AG09319 (cell line): ENCODE measurements around the gene FCER1G.
A peak's percentile ranks its signal among the peaks of the same experiment; 100 is the strongest.
"Not testable (repeated sequence)": the region's sequence is repeated elsewhere in the genome, so short reads cannot be mapped to it uniquely, and the experiment has no call there.

Experiments
- DNase-seq: peaks from one replicate; pipeline ENCODE4 v3.0.0-alpha.2; 2010; ENCODE audit warnings: low read depth; ENCODE audit errors: extremely low read depth
- TF ChIP-seq, protein P1 (sequence below): IDR thresholded peaks from 2 replicates; pipeline ENCODE4 v1.5.1; 2011; ENCODE audit warnings: low read depth, mild to moderate bottlenecking, inconsistent platforms, low read length, moderate library complexity

FCER1G gene

DNA sequence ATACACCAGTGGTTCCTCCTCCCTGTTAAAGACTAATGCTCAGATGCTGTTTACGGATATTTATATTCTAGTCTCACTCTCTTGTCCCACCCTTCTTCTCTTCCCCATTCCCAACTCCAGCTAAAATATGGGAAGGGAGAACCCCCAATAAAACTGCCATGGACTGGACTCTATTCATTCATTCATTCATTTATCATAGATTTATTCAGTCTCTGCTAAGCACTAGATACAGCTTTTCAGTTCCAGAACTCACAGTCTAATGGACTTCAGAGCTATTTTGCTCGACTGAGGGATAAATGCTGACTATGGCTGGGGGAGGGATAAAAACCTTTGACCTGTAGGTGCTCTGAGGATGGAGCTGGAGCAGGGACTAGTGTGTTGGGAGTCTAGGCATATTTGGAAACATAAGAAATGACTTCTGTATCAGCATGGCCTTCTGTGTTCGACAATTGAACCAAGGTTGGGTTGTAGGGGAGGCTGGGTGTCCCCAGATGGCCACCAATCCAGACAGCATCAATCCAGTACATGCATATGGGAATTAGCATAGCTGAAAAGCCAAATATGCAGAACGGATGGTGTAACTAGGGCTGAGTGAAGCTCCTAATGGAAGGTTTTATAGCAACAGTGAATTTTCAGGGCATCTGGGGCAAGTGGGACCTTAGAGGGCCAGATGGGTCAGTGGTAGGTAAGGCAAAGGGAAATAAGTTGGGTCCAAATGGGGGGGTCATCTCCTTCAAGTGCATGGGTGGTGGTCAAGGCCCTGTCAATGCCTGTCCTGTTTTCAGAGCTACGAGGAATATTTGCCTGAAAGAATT is 4.2 kb downstream of the FCER1G start:
- TF ChIP-seq, protein P1, sequence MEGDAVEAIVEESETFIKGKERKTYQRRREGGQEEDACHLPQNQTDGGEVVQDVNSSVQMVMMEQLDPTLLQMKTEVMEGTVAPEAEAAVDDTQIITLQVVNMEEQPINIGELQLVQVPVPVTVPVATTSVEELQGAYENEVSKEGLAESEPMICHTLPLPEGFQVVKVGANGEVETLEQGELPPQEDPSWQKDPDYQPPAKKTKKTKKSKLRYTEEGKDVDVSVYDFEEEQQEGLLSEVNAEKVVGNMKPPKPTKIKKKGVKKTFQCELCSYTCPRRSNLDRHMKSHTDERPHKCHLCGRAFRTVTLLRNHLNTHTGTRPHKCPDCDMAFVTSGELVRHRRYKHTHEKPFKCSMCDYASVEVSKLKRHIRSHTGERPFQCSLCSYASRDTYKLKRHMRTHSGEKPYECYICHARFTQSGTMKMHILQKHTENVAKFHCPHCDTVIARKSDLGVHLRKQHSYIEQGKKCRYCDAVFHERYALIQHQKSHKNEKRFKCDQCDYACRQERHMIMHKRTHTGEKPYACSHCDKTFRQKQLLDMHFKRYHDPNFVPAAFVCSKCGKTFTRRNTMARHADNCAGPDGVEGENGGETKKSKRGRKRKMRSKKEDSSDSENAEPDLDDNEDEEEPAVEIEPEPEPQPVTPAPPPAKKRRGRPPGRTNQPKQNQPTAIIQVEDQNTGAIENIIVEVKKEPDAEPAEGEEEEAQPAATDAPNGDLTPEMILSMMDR = no peak
- no peak for DNase-seq

DNA sequence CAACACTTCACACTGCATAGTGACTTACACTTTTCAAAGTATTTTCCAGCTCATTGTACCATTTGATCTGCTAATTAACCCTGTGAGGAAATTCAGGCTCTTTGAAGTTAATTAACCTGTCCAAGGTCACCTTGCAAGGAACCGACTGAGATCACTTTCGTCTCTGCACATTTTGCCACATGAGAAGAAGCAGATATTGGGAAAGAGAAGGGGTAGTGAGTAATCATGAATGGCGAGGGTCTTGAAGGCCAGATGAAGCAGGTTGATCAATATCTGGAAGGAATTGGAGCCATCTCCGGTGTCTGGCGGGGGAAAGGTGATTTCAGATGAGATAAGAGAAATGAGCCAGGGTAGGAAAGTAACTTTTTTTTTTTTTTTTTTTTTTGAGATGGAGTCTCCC is 4.9 kb downstream of the FCER1G start:
- TF ChIP-seq, protein P1 = no peak
- DNase-seq = no peak

DNA sequence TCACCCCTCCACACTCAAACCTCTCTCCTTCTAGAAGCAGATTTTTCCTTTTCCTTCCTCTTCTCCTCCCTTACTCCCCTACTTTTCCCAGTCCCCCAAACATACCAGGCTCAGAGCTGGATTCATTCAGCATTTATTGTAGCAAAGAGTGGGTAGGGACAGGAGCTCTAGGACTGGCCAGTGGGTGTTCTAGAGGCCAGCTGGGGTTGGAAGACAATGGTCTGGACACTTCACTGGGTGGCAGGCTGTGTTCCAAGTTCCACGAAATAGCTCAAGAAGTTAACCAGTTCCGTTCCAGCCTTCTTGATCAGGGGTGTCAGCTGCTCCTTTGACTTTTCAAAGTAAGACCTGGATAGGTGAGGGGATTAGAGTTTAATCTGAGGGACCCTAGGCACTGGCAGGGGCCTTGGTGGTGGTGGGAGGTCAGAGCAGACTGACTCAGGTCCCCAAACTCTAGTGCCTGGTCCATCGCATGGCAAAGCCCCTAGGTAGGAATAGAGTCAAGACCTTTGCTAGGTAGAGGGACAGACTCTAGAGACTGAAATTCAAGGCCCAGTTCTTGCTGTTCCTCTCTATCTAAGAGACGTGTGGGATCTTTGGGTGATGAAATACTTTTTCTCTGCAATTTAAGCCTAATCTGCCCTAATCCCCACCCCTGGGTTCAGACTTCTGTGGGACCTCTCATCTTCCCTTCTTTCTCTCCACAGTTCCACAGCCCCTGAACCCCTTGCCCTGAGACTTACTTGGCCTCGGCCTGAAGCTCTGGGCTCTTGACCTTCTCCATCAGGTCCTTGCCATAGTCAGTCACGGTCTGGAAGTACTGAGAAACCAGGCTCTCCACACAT is 7.3 kb downstream of the FCER1G start:
- no peak for DNase-seq
- TF ChIP-seq, protein P1 = no peak

DNA sequence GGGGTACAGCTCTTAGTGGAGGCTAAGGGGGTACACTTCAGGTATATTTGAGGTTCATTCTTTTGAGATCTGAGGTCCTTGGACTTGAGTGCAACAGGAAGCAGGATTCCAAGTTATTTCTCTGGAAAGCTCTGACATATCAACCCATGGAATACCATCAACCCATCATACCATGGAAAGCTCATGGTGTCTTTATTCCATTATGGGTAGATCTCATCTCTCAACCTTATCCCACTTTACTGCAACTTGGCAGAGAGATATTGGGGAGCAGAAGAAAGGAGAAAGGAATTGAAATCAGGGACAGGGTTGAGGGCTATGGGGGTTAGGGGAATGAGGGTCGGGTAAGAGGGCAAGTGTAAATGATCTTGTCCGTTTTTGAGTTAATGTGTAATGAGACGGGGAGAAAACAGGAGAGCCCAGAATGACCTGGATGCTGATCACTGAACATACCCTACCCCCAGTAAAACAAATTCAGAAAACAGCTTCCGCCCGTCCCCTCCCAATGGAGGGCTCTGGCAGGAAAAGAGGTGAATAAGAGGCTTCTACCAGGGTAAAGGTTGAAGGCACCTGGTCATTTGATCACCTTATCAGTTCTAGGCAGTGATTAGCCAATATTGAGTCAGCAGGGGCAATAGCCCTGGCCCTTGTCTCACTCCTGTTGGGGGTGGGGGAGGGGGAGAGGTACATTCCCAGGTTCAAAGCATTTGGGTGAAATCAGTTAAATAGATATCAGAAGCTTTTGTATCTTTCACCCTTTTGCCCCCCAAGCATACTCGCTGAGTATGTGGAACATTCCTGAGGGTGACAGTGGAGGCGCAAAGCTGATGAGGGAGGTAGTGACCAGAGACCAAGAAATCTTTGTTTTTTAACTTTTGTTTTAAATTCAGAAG is 9.0 kb downstream of the FCER1G start:
- TF ChIP-seq, protein P1 = no peak
- DNase-seq = no peak

DNA sequence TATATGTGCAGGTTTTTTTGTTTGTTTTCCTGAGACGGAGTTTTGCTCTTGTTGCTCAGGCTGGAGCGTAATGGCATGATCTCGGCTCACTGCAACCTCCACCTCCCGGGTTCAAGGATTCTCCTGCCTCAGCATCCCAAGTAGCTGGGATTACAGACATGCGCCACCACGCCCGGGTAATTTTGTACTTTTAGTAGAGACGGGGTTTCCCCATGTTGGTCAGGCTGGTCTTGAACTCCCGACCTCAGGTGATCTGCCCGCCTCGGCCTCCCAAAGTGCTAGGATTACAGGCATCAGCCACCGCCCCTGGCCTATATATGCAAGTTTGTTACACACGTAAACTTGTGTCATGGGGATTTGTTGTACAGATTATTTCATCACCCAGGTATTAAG is 9.6 kb downstream of the FCER1G start:
- not testable (repeated sequence) for DNase-seq

DNA sequence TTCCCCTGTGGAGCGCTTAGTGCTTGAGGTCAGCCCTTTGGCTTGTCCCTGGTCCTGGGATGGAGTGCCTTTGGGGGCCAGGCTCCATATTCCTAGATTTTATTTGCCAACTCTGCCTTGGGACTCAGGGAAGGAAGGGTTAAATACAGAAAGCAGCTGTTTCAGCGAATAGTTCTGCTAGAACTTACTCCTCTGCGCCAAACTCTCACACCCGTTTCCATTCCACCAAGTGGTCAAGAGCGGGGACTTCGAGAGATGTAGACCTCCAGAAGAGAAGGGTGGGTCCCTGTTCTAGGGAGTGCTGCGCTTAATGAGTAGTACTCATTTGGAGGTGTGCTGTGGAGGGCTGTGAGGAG is 10.1 kb downstream of the FCER1G start:
- TF ChIP-seq, protein P1 = no peak

DNA sequence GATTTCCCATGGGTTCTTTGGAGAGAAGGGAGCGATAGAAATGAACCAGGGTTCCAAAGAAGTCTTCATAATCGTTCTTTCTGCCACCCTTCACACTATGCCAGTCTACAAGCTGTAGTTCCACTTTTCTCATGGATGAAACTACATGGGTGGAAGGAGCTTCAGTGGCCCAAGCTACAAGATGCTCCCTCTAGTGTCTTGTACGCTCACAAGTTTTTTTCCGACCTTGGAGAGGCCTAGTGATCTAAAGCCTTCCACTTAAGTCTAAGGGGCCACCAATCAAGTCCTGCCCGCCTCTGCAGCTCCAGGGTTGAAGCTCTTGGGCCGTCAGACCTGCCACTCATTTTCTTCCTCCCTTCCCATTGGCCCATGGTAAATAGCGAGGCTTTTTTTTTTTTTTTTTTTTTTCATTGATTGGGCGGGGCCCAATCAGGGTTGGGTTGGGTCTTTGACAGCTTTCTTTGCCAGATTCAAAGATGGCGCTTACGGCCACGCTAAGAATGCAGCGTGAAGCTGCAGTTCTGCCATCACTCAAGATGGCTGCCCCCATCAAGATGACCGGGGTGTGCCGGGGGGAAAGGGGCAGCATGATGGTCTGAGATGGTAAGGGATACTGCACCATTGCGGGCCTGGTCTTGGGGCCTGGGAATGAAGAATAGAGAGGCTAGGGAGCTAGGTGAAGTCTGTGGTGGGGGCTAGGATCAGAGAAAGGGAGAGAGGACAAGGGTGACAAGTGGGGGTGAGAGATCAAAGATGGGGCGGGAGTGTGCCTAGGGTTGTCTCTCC is 10.6 kb downstream of the FCER1G start, which contains the start of gene TOMM40L:
Gene TOMM40L, plus strand, starts transcription at position 527 of the 786 bp plus-strand sequence. CDS start 430 bp downstream, outside the sequence.
- TF ChIP-seq, protein P1 = peak; percentile 73
- DNase-seq = peak; percentile 100

More for the DNA sequence above, 10.1 kb downstream of the FCER1G start:
- DNase-seq = no peak
